ENCODE data around the gene ATRNL1. TPM values are rescaled to one million over a fixed set of nuclear protein-coding genes. Genes with fewer than 3 reads are reported as not detected.

The ATRNL1 gene
- total and polyA plus RNA-seq, 2 of the 8 experiments (the other 6 are each of a cell fraction or from before 2014, with no cell fraction given): 5.1 to 17.6 TPM

GRCh38 chr10:115992236-115992986, 899.2 kb downstream of the ATRNL1 start:
- WGBS, 2 experiments (ENCODE audit: extremely low coverage in 1 of 2, insufficient coverage in 1 of 2, insufficient read length in 1 of 2, insufficient replicate concordance in 2 of 2, low coverage in 1 of 2, low lambda C conversion rate in 2 of 2, missing lambda C conversion rate in 1 of 2): 68% methylated on average over 5 of the region's 5 CpGs; no CpG with 5 or more reads in 1 of the 2 experiments
- Histone ChIP-seq H3K79me2 (ENCODE audit: control insufficient read depth in 1 of 2, insufficient read depth in 2 of 2, low read length in 2 of 2) (no peaks in the 10 kb centered on the region), H3K56ac (replicated peaks; ENCODE audit: insufficient read length, low read depth, low read length) (no peak overlapping the region), H4K91ac (replicated peaks; ENCODE audit: insufficient read length, low read length) (no peak overlapping the region), H3K14ac (ENCODE audit: insufficient read length) (no peak overlapping the region), H3K4ac (replicated peaks; ENCODE audit: insufficient read length, low read depth, low read length) (no peak overlapping the region), H2BK20ac (ENCODE audit: low read length) (no peak overlapping the region), H2BK120ac (replicated peaks; ENCODE audit: low read depth, low read length) (no peak overlapping the region), H3K4me1 (replicated peaks in 1 of 4; ENCODE audit: control insufficient read depth in 3 of 4, insufficient read depth in 4 of 4, low read length in 3 of 4) (peaks cover 0 to 8% (median 4%) of the 10 kb centered on the region in 4 experiments; a peak in 4 of 7 replicates), H3K23ac (ENCODE audit: insufficient read length) (no peak overlapping the region), H2BK5ac (ENCODE audit: low read depth, low read length) (no peak overlapping the region), H4K8ac (ENCODE audit: extremely low read depth, insufficient read depth, low read length) (no peak overlapping the region), H3K27ac (ENCODE audit: low read depth, low read length) (no peak overlapping the region), H4K20me1 (replicated peaks in 1 of 2; ENCODE audit: control insufficient read depth in 1 of 2, insufficient read depth in 2 of 2, low read length in 2 of 2) (no peaks in the 10 kb centered on the region), H4K5ac (ENCODE audit: insufficient read length, low read depth, low read length) (no peak overlapping the region), H3K27me3 (replicated peaks in 1 of 4; ENCODE audit: control insufficient read depth in 3 of 4, extremely low read depth in 1 of 4, insufficient read depth in 3 of 4, low read length in 3 of 4) (peaks cover 13 to 40% (median 29%) of the 10 kb centered on the region in 4 experiments), H3K36me3 (ENCODE audit: control insufficient read depth in 2 of 4, insufficient read depth in 4 of 4, low read length in 3 of 4) (peaks cover 0 to 8% (median 1%) of the 10 kb centered on the region in 4 experiments; a peak in 2 of 8 replicates), H2AK5ac (ENCODE audit: low read depth, low read length) (no peak overlapping the region), H3K9me3 (ENCODE audit: insufficient read depth in 2 of 2, low read depth in 1 of 2, low read length in 1 of 2) (peaks cover 7 to 11% of the 10 kb centered on the region in 2 experiments), H3K23me2 (ENCODE audit: low read depth, low read length) (no peaks in the 10 kb centered on the region), H2BK15ac (ENCODE audit: low read length) (no peak overlapping the region), H3K4me3 (ENCODE audit: extremely low read depth in 1 of 4, insufficient read depth in 2 of 4, low read depth in 3 of 4, low read length in 4 of 4) (no peak overlapping the region), H3K18ac (ENCODE audit: extremely low read depth, low read length) (no peak overlapping the region), H3K4me2 (ENCODE audit: insufficient read depth in 1 of 2, low read depth in 2 of 2, low read length in 2 of 2) (no peak overlapping the region), H3K9ac (replicated peaks in 1 of 4; ENCODE audit: extremely low read depth in 1 of 4, low read depth in 3 of 4, low read length in 3 of 4) (no peak overlapping the region), H2AFZ (ENCODE audit: low read length) (no peak overlapping the region), H3K79me1 (ENCODE audit: low read depth, low read length) (no peaks in the 10 kb centered on the region), H2BK12ac (ENCODE audit: low read depth, low read length) (no peak overlapping the region)
- ChIA-PET CTCF (ENCODE audit: partially characterized antibody) (interaction anchor here (1.8 kb wide), 1 partner anchor 79 kb away, joined by 3 read pairs; no protein-coding TSS in a partner anchor), POLR2A (ENCODE audit: partially characterized antibody) (no interaction called here)
- DNase-seq (ENCODE audit: low read depth in 1 of 2, low spot score in 2 of 2) (no peak), FAIRE-seq (no peak)
- TF ChIP-seq ASH2L (IDR thresholded peaks at IDR 0.05; ENCODE audit: low read length) (no peak), TEAD4 (IDR thresholded peaks at IDR 0.05; ENCODE audit: low read depth, low read length) (no peak), YY1 (IDR thresholded peaks at IDR 0.05; ENCODE audit: low read depth, low read length) (no peak), USF2 (IDR thresholded peaks at IDR 0.05; ENCODE audit: low read length) (no peak), BACH1 (IDR thresholded peaks at IDR 0.05; ENCODE audit: low read length) (no peak), CREB1 (IDR thresholded peaks at IDR 0.05) (no peak), TBP (IDR thresholded peaks at IDR 0.05; ENCODE audit: low read depth, low read length) (no peak), POLR2AphosphoS5 (IDR thresholded peaks at IDR 0.05; ENCODE audit: low read depth, low read length) (no peak), GTF2F1 (IDR thresholded peaks at IDR 0.05; ENCODE audit: borderline replicate concordance, low read depth, low read length) (no peak), POLR2A (IDR thresholded peaks at IDR 0.05; ENCODE audit: control extremely low read depth in 1 of 2, low read depth in 2 of 2, low read length in 2 of 2) (no peak), SAP30 (IDR thresholded peaks at IDR 0.05; ENCODE audit: insufficient read depth, insufficient replicate concordance, low read length) (no peak), GABPA (IDR thresholded peaks at IDR 0.05; ENCODE audit: borderline replicate concordance, insufficient read depth, low read length) (no peak), CHD1 (IDR thresholded peaks at IDR 0.05; ENCODE audit: low read depth, low read length) (no peak)

Measured in H1 (cell line).